ENCODE measurements around the gene PDE9A. TPM values are rescaled to one million over a fixed set of nuclear protein-coding genes. Genes with fewer than 3 reads are reported as not detected.

Gene PDE9A
- total RNA-seq, 2 experiments from 2014 or later, result 7.5 to 9.5 TPM

DNA sequence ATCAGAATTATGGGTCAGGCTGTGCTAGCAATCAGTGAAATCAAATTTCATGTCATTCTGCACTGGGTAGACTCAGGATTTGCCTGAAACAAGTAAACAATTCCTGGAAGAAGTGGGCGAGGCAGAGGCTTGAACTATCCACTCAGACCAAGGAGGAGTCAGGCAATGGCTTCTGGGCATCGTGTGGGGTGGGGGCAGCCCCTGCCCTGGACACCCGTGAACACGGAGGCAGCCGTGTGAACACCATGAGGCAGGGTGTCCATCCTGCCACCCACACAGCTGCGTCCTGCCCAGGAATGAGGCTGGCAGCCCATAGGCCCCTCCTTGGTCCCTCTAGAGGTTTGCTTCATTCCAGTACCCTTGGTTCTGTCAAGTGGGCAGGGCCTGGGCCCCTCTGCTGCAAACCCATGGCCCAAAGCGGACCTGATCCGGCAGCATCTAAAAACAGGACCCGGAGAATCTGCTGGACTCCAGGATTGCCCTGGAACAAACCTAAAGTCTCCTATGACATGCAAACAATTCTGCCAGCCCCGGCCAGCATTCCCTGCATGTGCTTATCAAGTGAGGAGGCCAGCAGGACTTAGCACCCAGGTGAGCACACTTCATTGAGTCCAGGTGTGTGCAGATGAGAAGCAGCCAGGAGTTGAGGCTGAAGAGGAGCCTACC is 69.5 kb downstream of the PDE9A start:
- Mint-ChIP-seq H3K36me3 (no peaks in the 10 kb centered on the region), H3K4me1 (peaks cover 8% of the 10 kb centered on the region), H3K27ac (no peak overlapping the region), H3K27me3 (no peaks in the 10 kb centered on the region), H3K4me3 (no peak overlapping the region), H3K9me3 (no peaks in the 10 kb centered on the region)
- ATAC-seq (ENCODE audit: low read depth), result no peak
- no peak for DNase-seq
- POLR2A ChIA-PET, result no interaction called here

DNA sequence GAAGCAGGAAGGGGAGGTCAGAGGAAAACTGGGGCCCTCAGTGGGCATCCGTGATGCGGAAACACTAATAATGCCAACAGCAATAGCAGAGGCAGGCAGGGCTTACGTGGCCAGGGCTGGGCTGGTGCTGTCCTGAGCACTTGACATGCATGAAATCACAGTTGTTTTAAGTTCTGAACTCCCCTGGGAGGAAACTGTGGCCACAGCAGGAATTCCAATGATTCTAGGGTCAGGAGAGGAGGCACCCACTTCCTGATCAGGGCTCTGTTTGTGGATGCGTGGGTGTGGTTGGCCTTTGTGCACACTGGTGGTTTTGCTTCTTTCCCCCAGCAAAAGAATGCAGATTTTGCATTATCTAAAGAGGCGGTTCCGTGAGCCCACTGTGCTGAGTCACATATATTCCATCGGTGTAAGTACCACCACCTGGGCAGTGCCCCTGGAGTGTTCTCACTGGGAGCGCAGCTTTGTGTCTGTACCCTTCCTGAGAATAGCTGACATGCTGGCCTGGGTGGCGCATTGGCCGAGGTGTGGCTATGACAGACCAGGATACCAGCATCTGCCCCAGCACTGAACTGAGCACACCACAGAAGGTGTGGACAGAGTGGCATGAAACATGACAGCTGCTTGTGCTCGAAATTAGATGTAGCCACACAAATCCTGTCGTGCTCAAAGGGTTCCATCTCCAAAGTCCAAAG is 71.0 kb downstream of the PDE9A start:
- Mint-ChIP-seq H3K4me3 (no peak overlapping the region), H3K9me3 (peaks cover 5% of the 10 kb centered on the region), H3K27ac (no peak overlapping the region), H3K27me3 (no peaks in the 10 kb centered on the region), H3K4me1 (peaks cover 9% of the 10 kb centered on the region), H3K36me3 (peaks cover 5% of the 10 kb centered on the region)
- POLR2A ChIA-PET, result no interaction called here
- DNase-seq (no peak), ATAC-seq (ENCODE audit: low read depth) (no peak)

GRCh38 chr21:42725416-42725930 is 72.1 kb downstream of the PDE9A start:
- ATAC-seq (ENCODE audit: low read depth) (no peak), DNase-seq (no peak)
- Mint-ChIP-seq H3K27ac (no peak overlapping the region), H3K4me1 (peaks cover 15% of the 10 kb centered on the region), H3K36me3 (peaks cover 9% of the 10 kb centered on the region), H3K4me3 (no peak overlapping the region), H3K27me3 (no peaks in the 10 kb centered on the region), H3K9me3 (peaks cover 8% of the 10 kb centered on the region)
- POLR2A ChIA-PET, result no interaction called here

- Mint-ChIP-seq H3K4me3 (no peak overlapping the region), H3K4me1 (peaks cover 35% of the 10 kb centered on the region), H3K27ac (peak overlapping the region; percentile 20), H3K9me3 (peaks cover 9% of the 10 kb centered on the region), H3K36me3 (peaks cover 20% of the 10 kb centered on the region), H3K27me3 (no peaks in the 10 kb centered on the region)
- DNase-seq (no peak), ATAC-seq (ENCODE audit: low read depth) (no peak)
- POLR2A ChIA-PET, result no interaction called here
Observed at GRCh38 chr21:42731264-42732032, 78.0 kb downstream of the PDE9A start.

DNA sequence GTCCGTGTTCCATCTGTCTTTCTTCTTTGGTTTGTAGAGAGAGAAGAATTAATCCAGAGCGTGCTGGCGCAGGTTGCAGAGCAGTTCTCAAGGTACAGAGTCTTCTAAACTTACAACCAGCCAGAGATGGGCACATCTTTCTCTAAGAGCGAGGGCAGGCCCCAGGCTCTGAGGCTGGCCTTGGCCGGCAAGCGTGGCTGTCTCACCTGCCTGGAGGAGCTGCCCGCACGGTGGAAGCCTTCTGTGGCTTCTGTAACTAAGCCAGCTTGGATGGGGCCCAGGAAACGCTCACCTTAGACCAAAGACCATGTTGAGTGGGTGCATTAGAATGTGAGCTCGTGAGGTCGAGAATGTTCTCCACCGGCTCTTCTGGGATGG is 78.6 kb downstream of the PDE9A start:
- H3K4me1 Mint-ChIP-seq, result peaks cover 37% of the 10 kb centered on the region
- no peak overlapping the region for H3K4me3 Mint-ChIP-seq
- POLR2A ChIA-PET, result no interaction called here
- DNase-seq, result no peak
- ATAC-seq (ENCODE audit: low read depth), result no peak
- H3K27me3 Mint-ChIP-seq, result no peaks in the 10 kb centered on the region
- peak overlapping the region; percentile 11 for H3K27ac Mint-ChIP-seq
- H3K36me3 Mint-ChIP-seq, result peaks cover 20% of the 10 kb centered on the region
- H3K9me3 Mint-ChIP-seq, result peaks cover 9% of the 10 kb centered on the region

- H3K9me3 Mint-ChIP-seq, result peaks cover 9% of the 10 kb centered on the region
Observed at GRCh38 chr21:42733037-42733627, 79.7 kb downstream of the PDE9A start.

GRCh38 chr21:42733874-42734273 is 80.5 kb downstream of the PDE9A start:
- Mint-ChIP-seq H3K27me3 (no peaks in the 10 kb centered on the region), H3K9me3 (peaks cover 9% of the 10 kb centered on the region), H3K4me1 (peaks cover 53% of the 10 kb centered on the region), H3K27ac (peak overlapping the region; percentile 86), H3K4me3 (no peak overlapping the region), H3K36me3 (peaks cover 20% of the 10 kb centered on the region)
- POLR2A ChIA-PET, result interaction anchor here (1.1 to 2.1 kb wide), 2 partner anchors 13 to 49 kb away, joined by 3 to 14 read pairs; no protein-coding TSS in a partner anchor
- DNase-seq, result no peak
- no peak for ATAC-seq (ENCODE audit: low read depth)

More at GRCh38 chr21:42733037-42733627, 79.7 kb downstream of the PDE9A start:
- Mint-ChIP-seq H3K4me1 (peaks cover 48% of the 10 kb centered on the region), H3K36me3 (peaks cover 20% of the 10 kb centered on the region), H3K27me3 (no peaks in the 10 kb centered on the region), H3K27ac (no peak overlapping the region), H3K4me3 (no peak overlapping the region)
- DNase-seq, result no peak
- POLR2A ChIA-PET, result no interaction called here
- no peak for ATAC-seq (ENCODE audit: low read depth)

- DNase-seq, result no peak
- peak overlapping the region; percentile 69 for H3K4me3 Mint-ChIP-seq
- H3K9me3 Mint-ChIP-seq, result peaks cover 4% of the 10 kb centered on the region
- H3K4me1 Mint-ChIP-seq, result peaks cover 51% of the 10 kb centered on the region
- POLR2A ChIA-PET, result interaction anchor here (1.1 to 2.1 kb wide), 4 partner anchors 9 to 49 kb away, joined by 3 to 14 read pairs (median 4); no protein-coding TSS in a partner anchor
- H3K36me3 Mint-ChIP-seq, result peaks cover 14% of the 10 kb centered on the region
- ATAC-seq (ENCODE audit: low read depth), result peak; percentile 40
- H3K27ac Mint-ChIP-seq, result peak overlapping the region; percentile 86
- H3K27me3 Mint-ChIP-seq, result no peaks in the 10 kb centered on the region
Observed at GRCh38 chr21:42734323-42734971, 81.0 kb downstream of the PDE9A start.

- ATAC-seq (ENCODE audit: low read depth), result no peak
- no peaks in the 10 kb centered on the region for H3K27me3 Mint-ChIP-seq
- no peak for DNase-seq
- peak overlapping the region; percentile 72 for H3K27ac Mint-ChIP-seq
- peaks cover 1% of the 10 kb centered on the region for H3K9me3 Mint-ChIP-seq
- H3K4me3 Mint-ChIP-seq, result peak overlapping the region; percentile 36
- H3K4me1 Mint-ChIP-seq, result peaks cover 46% of the 10 kb centered on the region
- POLR2A ChIA-PET, result interaction anchor here (1.1 to 2.1 kb wide), 3 partner anchors 8 to 49 kb away, joined by 3 to 14 read pairs (median 5); no protein-coding TSS in a partner anchor
- H3K36me3 Mint-ChIP-seq, result peaks cover 11% of the 10 kb centered on the region
Observed at GRCh38 chr21:42735061-42735460, 81.6 kb downstream of the PDE9A start.

- POLR2A ChIA-PET, result interaction anchor here (2.1 kb wide), 1 partner anchor 11 kb away, joined by 14 read pairs; no protein-coding TSS in a partner anchor
- DNase-seq (no peak), ATAC-seq (ENCODE audit: low read depth) (no peak)
- H3K4me1 Mint-ChIP-seq, result peaks cover 48% of the 10 kb centered on the region
- peak overlapping the region; percentile 23 for H3K4me3 Mint-ChIP-seq
- no peaks in the 10 kb centered on the region for H3K27me3 Mint-ChIP-seq
- H3K36me3 Mint-ChIP-seq, result peaks cover 13% of the 10 kb centered on the region
- peaks cover 1% of the 10 kb centered on the region for H3K9me3 Mint-ChIP-seq
- peak overlapping the region; percentile 85 for H3K27ac Mint-ChIP-seq
Observed at GRCh38 chr21:42735944-42736343, 82.5 kb downstream of the PDE9A start.

- peak overlapping the region; percentile 99 for H3K27ac Mint-ChIP-seq
- no peak overlapping the region for H3K4me3 Mint-ChIP-seq
- POLR2A ChIA-PET, result interaction anchor here (2.1 to 2.9 kb wide), 2 partner anchors 10 to 83 kb away, joined by 7 to 36 read pairs; partner anchors contain the start of gene PDE9A
- no peak for DNase-seq
- peaks cover 1% of the 10 kb centered on the region for H3K9me3 Mint-ChIP-seq
- H3K4me1 Mint-ChIP-seq, result peaks cover 46% of the 10 kb centered on the region
- peaks cover 13% of the 10 kb centered on the region for H3K36me3 Mint-ChIP-seq
- ATAC-seq (ENCODE audit: low read depth), result no peak
- no peaks in the 10 kb centered on the region for H3K27me3 Mint-ChIP-seq
Observed at GRCh38 chr21:42736646-42737350, 83.4 kb downstream of the PDE9A start.
